HepG2 (cell line): ENCODE results near the gene ZDHHC6.

Experiments used
- ARNT ChIP-seq: fragments of 450-650 bp; IDR thresholded peaks from 2 replicates; pipeline ENCODE4 v1.6.1; 2017
- EHMT2 ChIP-seq: fragments of 200-600 bp; sonication (generic); IDR thresholded peaks from 2 replicates; pipeline ENCODE4 v1.7.0; 2017; ENCODE audit warnings: antibody characterized with exemption, low read depth, low read length, borderline replicate concordance
- ESRRA ChIP-seq: sonication (generic); formaldehyde crosslinking; IDR thresholded peaks from 2 replicates; pipeline ENCODE4 v1.5.1; 2020; ENCODE audit warnings: mild to moderate bottlenecking, low read depth, missing genetic modification reagents
- FOXA3 ChIP-seq: IDR thresholded peaks from 2 replicates; pipeline ENCODE4 v1.6.1; 2016; ENCODE audit warnings: missing genetic modification reagents, missing compliant biosample characterization
- GLI4 ChIP-seq: sonication (generic); formaldehyde crosslinking; IDR thresholded peaks from 2 replicates; pipeline ENCODE4 v1.5.1; 2020; ENCODE audit warnings: missing genetic modification reagents, mild to moderate bottlenecking, moderate library complexity, borderline replicate concordance
- ONECUT2 ChIP-seq: sonication (generic); formaldehyde crosslinking; IDR thresholded peaks from 2 replicates; pipeline ENCODE4 v1.4.0; 2020; ENCODE audit warnings: missing genetic modification reagents
- SIN3A ChIP-seq: IDR thresholded peaks from 2 replicates; pipeline ENCODE4 v1.6.1; 2011; ENCODE audit warnings: low read depth, mild to moderate bottlenecking, control low read depth, low read length, borderline replicate concordance
- SOX6 ChIP-seq, 2 experiments: fragments of 450-650 bp in 1 of 2; sonication (generic) in 1 of 2; formaldehyde crosslinking in 1 of 2; IDR thresholded peaks; 2 replicates each; pipeline versions ENCODE4 v1.4.0 to v1.6.1; 2017 to 2020; ENCODE audit warnings: antibody characterized with exemption in 1 of 2, mild to moderate bottlenecking in 1 of 2, missing genetic modification reagents in 1 of 2
- SUZ12 ChIP-seq: fragments of 150-350 bp; IDR thresholded peaks from 2 replicates; pipeline ENCODE4 v1.6.1; 2014; ENCODE audit warnings: low read depth, low read length
- ZNF10 ChIP-seq: sonication (generic); formaldehyde crosslinking; IDR thresholded peaks from 2 replicates; pipeline ENCODE4 v1.4.0; 2020; ENCODE audit warnings: mild to moderate bottlenecking, low read depth, missing genetic modification reagents, borderline replicate concordance
- ZNF562 ChIP-seq: sonication (generic); formaldehyde crosslinking; IDR thresholded peaks from 2 replicates; pipeline ENCODE4 v1.8.0; 2022; ENCODE audit warnings: missing genetic modification reagents, borderline replicate concordance
- ZNF678 ChIP-seq: sonication (generic); formaldehyde crosslinking; IDR thresholded peaks from 2 replicates; pipeline ENCODE4 v1.4.0; 2020; ENCODE audit warnings: mild to moderate bottlenecking, missing genetic modification reagents
- TF ChIP-seq, protein P1 (sequence below): sonication (generic); formaldehyde crosslinking; IDR thresholded peaks from 2 replicates; pipeline ENCODE4 v1.5.0; 2020; ENCODE audit warnings: mild to moderate bottlenecking, missing genetic modification reagents, moderate library complexity

DNA sequence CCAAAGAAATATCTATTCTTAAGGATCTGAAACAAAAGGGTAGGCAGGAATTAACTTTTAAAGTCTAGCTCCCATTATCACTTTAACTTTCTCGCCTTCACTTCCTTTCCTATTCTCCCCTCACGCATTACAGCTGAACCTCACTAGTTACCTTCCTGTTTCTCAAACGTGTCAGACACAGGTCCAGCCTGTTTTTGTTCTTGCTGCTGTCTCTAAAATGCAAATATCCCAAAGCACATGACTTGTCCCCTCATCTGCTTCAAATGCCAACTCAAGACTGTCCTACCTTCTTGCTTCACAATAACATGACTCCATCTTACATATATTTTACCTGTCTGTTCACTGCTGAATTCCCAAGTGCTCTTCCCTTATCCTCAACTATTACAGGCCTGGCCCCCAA lies 17.6 kb downstream of the ZDHHC6 start:
- TF ChIP-seq GLI4 (CRISPR knock-in tag) (no peak), ESRRA (CRISPR knock-in tag) (no peak), ZNF678 (CRISPR knock-in tag) (no peak), FOXA3 (no peak), EHMT2 (no peak), ONECUT2 (CRISPR knock-in tag) (no peak), ARNT (no peak), SOX6 (IDR thresholded peaks at IDR 0.05) (no peak), SOX6 (CRISPR knock-in tag; IDR thresholded peaks at IDR 0.05) (no peak), ZNF10 (no peak), SUZ12 (no peak), SIN3A (no peak), ZNF562 (no peak)
- TF ChIP-seq, protein P1, sequence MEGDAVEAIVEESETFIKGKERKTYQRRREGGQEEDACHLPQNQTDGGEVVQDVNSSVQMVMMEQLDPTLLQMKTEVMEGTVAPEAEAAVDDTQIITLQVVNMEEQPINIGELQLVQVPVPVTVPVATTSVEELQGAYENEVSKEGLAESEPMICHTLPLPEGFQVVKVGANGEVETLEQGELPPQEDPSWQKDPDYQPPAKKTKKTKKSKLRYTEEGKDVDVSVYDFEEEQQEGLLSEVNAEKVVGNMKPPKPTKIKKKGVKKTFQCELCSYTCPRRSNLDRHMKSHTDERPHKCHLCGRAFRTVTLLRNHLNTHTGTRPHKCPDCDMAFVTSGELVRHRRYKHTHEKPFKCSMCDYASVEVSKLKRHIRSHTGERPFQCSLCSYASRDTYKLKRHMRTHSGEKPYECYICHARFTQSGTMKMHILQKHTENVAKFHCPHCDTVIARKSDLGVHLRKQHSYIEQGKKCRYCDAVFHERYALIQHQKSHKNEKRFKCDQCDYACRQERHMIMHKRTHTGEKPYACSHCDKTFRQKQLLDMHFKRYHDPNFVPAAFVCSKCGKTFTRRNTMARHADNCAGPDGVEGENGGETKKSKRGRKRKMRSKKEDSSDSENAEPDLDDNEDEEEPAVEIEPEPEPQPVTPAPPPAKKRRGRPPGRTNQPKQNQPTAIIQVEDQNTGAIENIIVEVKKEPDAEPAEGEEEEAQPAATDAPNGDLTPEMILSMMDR (CRISPR knock-in tag): no peak
